Breast epithelium (tissue), 3 donors: Measurements from ENCODE around the gene KLHL22.

Source experiments
- CTCF ChIP-seq, 3 donors: fragments of 450-650 bp; IDR thresholded peaks; one replicate each; pipeline ENCODE4 v1.5.1; 2016 to 2017; ENCODE audit warnings: antibody characterized with exemption in 3 of 3, mild to moderate bottlenecking in 3 of 3, moderate library complexity in 3 of 3
- POLR2A ChIP-seq: fragments of 450-650 bp; IDR thresholded peaks from one replicate; pipeline ENCODE4 v1.6.1; 2016; ENCODE audit warnings: antibody characterized with exemption, mild to moderate bottlenecking, moderate library complexity

- no peak for TF ChIP-seq POLR2A
- no peak for TF ChIP-seq CTCF (IDR thresholded peaks at IDR 0.05)
These were observed 36.0 kb upstream of the KLHL22 start for GRCh38 chr22:20531404-20532201.
